Tongue (tissue), 2 donors: Measurements from ENCODE around the gene FAM171A1. TPM values are rescaled to one million over a fixed set of nuclear protein-coding genes. Genes with fewer than 3 reads are reported as not detected.

Source experiments
- DNase-seq: peaks from one replicate; pipeline ENCODE4 v3.0.0-alpha.2; 2015
- total RNA-seq: library from RNA; depleted of rRNA; stranded (reverse); fragments of >200 nt; gene quantifications from one replicate; pipeline ENCODE4 v1.2.3, GENCODE V29; 2014

Gene FAM171A1
- total RNA-seq, 1 donor from 2014 or later, result 15.4 TPM

- DNase-seq, result no peak
Observed at GRCh38 chr10:15242261-15242840, 128.7 kb downstream of the FAM171A1 start.

- DNase-seq, result no peak
Observed at GRCh38 chr10:15241306-15241705, 129.8 kb downstream of the FAM171A1 start.

GRCh38 chr10:15238555-15239335 lies 132.3 kb downstream of the FAM171A1 start:
- DNase-seq, result no peak

GRCh38 chr10:15237351-15237750 lies 133.7 kb downstream of the FAM171A1 start:
- DNase-seq, result peak; percentile 83

GRCh38 chr10:15236340-15236739 lies 134.7 kb downstream of the FAM171A1 start:
- no peak for DNase-seq

- DNase-seq, result no peak
Observed at GRCh38 chr10:15232279-15232678, 138.8 kb downstream of the FAM171A1 start.

- DNase-seq, result no peak
Observed at GRCh38 chr10:15231426-15231825, 139.7 kb downstream of the FAM171A1 start.

GRCh38 chr10:15230257-15230656 lies 140.8 kb downstream of the FAM171A1 start:
- no peak for DNase-seq

- DNase-seq, result no peak
Observed at GRCh38 chr10:15229268-15229667, 141.8 kb downstream of the FAM171A1 start.

- no peak for DNase-seq
Observed at GRCh38 chr10:15228426-15228825, 142.7 kb downstream of the FAM171A1 start.

GRCh38 chr10:15227611-15228372 lies 143.3 kb downstream of the FAM171A1 start:
- DNase-seq, result no peak

- DNase-seq, result no peak
Observed at GRCh38 chr10:15225511-15225910, 145.6 kb downstream of the FAM171A1 start.

- DNase-seq, result no peak
Observed at GRCh38 chr10:15224948-15225347, 146.1 kb downstream of the FAM171A1 start.

GRCh38 chr10:15223174-15223573 lies 147.9 kb downstream of the FAM171A1 start:
- no peak for DNase-seq

- DNase-seq, result no peak
Observed at GRCh38 chr10:15222511-15222910, 148.6 kb downstream of the FAM171A1 start.

GRCh38 chr10:15220445-15220844 lies 150.6 kb downstream of the FAM171A1 start:
- peak; percentile 65 for DNase-seq

GRCh38 chr10:15216700-15217099 lies 154.4 kb downstream of the FAM171A1 start:
- no peak for DNase-seq

GRCh38 chr10:15214237-15214636 lies 156.9 kb downstream of the FAM171A1 start:
- no peak for DNase-seq

- no peak for DNase-seq
Observed at GRCh38 chr10:15213461-15213861, 157.6 kb downstream of the FAM171A1 start.

- no peak for DNase-seq
Observed at GRCh38 chr10:15211464-15211979, 159.6 kb downstream of the FAM171A1 start.

GRCh38 chr10:15210521-15210920 lies 160.6 kb downstream of the FAM171A1 start:
- DNase-seq, result no peak

GRCh38 chr10:15209827-15210509 lies 161.1 kb downstream of the FAM171A1 start:
- peak; percentile 89 for DNase-seq
